GM21526 (cell line): ENCODE data around the gene WDR7.

Source experiments
- ATAC-seq: cut with Tn5 transposase; IDR thresholded peaks from one replicate; pipeline ENCODE4 v1.9.1; 2021; ENCODE audit warnings: moderate library complexity; ENCODE audit not compliant: unreplicated experiment, low FRiP score

WDR7 gene

DNA sequence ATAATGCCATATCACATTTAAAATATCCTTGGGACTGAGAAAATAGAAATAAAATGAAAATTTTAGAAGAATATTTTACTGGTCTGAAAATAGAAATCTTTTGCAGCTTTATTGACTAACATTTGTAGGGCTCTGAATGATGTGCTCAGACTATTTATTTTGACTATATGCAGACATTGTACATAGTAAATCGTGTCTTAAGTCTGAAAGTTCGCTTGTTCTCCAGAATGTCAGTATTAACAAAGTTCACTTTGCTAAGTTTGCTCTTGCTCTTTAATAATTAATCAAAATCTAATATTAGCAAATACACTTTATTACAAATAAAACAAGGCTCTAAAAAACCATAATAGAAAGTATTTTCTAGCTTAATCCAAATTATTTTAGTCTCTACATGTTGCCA, 219.8 kb downstream of the WDR7 start:
- no peak for ATAC-seq

DNA sequence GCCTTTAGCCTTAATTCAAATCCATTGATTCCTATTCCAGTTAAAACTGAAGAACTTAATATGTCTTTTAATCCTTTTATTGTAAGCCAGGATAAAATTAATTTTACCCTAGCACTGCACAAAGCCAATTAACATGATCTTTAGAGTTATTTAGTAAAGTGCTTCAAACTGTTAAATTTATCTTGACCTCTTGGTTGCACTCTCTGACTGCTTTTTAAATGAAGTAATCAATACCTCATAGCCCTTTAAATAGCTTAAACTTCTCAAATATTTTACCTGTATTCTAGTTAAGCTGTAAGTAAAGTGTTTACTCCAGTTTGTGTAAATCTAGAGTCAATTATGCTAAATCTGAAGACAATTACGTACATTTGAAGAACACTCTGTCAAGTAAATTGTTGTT, 221.0 kb downstream of the WDR7 start:
- no peak for ATAC-seq

DNA sequence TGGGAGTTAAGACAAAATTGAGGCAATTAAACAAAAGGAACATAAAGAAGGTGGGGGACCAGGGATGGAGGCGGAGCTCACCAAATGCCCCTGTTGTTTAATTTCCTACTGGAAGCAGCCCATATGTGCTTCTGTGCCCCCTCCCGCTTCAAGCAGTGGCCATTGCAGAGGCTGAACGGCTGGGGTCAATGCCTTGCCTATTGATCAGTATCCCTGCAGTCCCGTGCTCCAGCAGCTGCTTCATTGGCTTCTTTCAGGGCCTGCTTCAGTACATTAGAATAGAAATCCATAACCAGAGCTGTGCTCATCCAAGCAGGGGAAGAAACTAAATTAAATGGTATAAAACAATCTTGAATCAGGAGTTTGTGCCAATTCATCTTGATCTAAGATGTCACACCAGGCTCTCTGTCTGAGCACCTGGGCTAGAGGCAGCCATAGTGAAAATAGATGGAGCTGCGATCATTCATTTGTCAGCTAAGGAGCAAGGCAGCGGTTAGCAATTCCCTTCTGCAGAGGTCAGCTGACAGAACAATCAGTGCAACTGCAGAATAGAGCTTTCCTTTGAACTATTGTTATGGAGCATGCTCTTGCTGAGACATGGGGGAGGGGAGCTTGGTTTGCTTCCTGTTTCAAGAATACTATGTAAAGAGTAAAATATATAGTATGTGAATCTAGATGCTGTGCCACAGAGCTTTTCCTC, 222.4 kb downstream of the WDR7 start:
- ATAC-seq = no peak

DNA sequence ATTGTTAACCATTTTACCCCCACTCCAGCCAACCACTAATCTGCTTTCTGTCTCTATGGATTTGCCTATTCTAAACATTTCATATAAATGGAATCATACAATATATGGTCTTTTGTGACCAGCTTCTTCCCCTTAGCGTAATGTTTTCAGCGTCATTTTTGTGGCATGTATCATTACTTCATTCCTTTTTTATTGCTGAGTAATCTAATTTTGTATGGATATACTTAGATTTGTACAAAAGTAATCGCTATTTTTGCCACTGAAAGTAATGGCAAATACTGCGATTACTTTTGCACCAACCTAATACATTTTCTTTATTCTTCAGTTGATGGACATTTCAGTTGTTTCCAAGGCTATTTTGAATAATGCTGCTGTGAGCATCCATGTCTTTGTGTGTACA, 227.6 kb downstream of the WDR7 start:
- ATAC-seq = no peak

DNA sequence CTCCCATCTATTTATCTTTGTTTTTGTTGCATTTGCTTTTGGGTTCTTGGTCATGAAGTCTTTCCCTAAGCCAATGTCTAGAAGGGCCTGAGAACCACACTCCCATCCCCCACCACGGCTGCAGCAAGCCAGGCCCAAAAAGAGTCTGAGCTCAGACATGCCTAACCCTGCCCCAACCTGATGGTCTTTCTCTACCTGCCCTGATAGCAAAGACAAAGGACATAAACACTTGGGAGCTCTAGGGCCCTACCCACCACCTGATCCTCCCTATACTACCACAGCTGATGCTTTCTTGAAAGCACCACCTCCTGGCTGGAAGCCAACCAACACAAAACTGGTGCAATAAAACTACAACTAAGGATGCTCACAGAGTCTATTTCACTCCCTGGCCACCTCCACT, 233.4 kb downstream of the WDR7 start:
- no peak for ATAC-seq

DNA sequence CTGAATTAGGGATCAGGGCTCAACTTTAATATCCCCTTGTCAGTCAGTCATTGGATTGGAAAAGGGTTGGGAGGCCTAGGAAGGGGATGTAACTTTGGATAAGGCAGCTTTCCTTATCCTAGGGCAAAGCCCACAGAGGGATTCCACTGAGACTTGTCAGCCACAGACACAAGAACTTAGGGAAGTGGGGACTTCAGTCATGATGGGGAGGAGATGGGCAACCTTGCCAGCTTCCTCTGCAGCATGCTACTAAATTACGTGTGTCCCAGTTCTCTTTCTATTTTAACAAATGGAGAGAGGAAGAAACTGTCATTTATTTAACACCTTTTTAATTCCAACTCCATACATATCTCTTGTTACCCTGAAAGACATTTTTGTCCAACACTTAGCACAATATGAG, 237.8 kb downstream of the WDR7 start:
- ATAC-seq = no peak

DNA sequence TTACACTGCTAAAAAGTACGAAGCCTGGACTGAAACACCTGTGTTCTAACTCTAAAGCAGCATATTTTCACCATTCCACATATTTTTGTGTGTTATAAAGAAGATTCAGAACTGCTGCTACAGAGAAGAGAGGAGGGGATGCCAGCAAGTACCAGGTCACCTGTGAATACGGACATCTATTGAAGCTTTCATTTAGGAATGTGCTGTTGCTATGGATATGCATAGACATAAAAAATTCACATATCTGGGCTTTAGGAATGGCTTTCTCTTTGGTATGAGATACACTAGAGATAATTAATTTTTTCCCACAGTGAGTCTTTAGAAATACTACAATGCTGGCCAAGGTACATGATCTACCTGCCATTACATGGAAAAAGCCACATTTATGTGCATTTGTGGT, 238.5 kb downstream of the WDR7 start:
- ATAC-seq = no peak

DNA sequence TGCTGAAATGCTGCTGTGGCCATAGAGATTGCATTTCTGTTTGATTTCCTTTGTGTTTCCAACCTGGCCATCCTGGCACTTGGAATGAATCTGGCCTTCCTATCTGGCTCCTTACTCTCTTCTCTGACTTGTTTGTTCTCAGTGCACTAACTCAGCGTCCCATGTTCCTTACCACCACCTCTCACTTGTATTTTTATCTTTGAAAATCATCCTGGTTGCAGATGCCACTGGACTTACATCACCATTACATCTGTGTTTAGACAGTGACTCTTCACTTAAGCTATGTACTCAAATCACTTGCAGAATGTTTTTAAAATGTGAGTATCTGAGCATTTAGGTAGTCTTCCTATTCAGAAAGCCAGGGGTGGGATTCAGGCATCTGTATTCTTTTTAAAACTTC, 239.5 kb downstream of the WDR7 start:
- no peak for ATAC-seq

DNA sequence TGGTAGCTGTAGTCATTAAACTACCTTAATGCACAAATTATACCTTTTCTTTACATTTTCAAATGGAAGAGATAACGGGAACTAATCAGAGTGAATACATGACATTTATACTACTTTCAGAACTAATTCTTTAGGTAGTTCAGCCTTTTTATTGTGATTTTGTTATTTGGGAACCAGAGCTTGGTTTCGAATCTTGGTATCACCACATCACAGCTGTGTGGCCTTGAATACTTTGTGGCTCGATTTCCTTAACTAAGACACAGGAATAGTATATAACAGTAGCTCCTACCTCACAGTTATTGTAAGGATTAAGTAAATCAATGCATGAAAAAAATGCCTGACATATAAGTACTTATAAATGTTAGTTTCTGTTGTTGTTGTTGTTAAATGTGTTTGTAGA, 240.0 kb downstream of the WDR7 start:
- ATAC-seq = no peak

DNA sequence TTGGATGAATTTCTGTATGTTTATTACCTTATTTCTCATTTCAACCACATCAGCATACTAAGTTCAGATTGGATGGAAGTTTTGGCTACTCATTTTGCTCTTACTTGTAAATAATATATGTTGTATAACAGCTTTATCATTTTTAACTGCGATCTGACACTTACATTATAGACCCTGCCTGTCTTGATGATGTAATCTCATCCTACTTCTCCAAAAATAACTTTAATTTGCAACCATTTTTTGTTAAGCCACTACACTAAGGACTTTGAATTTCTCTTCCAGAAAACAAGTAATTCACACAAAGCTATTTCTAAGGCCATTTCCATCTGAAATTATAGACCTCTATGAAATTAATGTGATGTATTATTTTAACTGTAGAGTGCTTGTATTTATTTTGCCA, 240.7 kb downstream of the WDR7 start:
- no peak for ATAC-seq

DNA sequence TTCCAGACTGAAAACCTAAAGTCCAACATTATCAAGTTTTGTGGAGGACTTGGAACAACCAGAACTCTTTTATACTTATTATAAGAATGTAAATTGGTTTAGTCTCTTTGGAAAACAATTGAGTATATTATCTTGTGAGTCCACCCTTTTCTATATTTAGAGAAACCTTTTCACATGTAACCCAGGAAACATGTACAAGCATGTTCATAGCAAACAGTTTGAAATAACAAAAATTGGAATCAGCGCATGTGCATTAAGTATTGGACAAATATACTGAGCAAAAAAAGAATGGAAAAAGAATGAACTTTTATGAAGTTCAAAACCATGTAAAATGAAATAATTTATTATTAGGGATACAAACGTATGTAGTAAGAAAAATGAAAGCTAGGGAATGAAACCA, 246.0 kb downstream of the WDR7 start:
- ATAC-seq = no peak

DNA sequence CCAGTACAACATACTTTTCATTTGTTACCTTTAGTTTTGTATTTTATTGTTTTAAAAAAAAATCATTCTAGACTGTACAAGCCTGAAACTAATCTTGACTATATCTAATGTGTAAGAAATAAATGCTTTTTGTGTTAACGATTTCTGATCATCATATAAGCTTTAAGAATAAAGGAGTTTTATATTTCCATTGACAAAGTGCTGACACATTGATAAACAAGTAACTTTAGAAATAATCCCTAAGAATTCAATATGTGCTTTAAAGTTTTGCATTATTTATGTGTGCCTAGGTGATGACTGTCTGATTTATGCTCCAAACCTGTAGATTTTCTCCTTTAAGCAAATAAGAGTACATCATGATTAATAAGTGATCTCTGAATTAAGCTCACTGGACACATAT, 248.5 kb downstream of the WDR7 start:
- ATAC-seq = no peak

DNA sequence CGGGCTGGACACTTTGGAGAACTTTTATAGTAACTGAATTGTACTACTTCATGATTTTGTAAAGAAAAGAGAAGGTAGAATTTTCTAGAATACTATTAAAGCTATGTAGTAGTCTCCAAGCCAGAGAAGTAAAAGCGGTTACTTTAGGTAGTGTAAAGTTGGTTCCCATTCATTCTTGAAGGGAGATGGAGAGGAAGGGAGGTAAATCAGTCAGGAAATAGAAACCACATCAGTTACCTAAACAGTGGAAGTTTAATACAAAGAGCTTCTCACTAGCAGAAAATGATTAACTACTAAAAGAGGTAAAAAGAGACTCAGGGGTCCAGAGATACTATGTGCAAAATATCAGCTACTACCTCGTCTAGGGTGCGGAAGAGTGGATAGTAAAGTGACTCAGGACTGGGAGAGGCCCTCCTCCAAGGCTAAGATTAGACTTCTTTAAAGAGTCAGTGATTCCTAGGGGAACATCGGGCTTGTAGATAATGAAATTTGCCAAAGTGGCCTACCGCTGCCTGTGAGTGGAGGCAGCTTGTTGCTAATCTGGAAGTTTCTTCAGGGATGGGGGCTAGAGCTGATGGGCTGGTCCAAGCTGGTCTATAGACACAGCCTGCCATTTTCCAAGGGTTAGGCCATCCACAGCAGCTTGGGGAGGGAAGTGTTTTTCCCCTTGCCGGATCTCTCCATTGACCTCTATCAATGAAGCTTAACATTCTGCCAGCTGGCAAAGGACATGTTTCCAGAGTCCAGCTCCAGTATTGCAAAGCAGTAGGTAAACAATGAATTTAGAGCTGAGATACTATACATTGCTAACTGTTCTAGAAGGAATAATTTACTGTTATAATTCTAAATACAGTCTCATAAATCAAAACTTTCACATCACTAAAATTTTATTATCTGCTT, 249.3 kb downstream of the WDR7 start:
- ATAC-seq = no peak

DNA sequence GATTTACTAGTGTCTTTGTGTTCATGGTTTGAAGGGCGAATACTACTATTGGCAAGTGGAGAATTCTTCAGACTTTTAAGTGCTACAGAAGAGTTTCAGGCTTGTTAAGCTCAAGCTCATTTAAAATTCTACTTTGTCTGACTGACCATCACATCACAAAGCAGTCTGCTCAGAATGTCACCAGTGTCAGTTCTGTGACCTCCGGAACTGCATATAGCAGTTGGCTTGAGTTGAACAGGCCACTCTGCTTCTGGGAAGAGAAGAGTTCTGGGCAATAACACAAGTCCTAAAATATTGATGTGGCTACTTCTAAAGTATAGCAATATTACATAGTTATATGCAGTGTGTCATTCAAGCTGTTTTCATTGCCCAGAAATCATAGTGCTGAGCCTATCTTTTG, 250.8 kb downstream of the WDR7 start:
- no peak for ATAC-seq

DNA sequence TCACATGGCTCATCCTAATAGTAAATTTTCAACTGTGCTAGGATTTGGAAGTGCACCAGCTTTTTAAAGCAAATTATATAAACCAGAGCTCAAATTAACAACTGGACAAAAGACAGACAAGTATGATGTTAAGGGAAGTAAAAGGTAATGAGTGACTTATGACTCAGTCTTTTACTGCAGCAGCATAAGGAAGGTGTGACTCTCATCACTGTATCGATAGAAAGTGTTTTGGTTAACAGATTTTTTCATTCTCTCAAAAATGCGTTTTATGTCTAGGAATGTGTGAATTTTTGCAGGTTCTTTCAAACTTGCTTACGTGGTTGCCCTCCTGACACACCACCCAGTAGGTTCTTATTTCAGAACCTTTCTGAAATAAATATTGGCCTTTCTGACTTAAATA, 251.5 kb downstream of the WDR7 start:
- ATAC-seq = no peak

DNA sequence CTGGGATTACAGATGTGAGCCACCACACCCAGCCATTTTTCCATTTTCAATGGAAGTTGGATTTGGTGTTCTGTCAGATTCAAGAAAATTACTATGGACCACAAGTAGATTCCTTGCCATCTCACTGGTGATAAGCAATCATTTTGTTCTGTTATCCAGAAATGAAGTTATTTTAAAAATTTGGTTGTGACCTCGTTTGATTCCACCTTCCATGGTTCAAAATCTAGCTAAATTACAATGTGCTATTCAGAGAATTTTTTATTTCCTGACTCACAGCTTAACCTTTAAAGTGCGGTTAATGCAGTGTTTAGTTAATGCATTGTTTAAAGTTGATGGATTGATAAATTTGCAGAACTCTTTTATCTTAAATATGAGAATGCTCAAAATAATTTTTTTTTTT, 252.5 kb downstream of the WDR7 start:
- ATAC-seq = no peak

DNA sequence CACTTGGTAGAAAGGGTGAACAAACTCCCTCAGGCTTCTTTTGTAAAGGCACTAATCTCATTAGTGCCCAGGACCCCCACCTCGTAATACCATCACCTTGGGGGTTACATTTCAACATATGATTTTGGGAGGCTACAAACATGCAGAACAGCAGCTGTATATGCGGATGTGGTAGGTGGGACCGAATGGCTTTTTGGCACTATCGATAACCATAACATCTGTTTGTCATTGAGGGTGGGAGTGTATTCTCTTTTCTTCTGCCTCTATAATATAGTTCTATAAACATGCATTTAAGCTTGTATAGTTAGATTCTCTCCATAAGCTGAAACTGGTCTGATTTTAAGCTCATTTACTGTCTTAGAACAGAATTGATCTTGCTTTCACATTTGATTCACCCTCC, 256.6 kb downstream of the WDR7 start:
- ATAC-seq = no peak

DNA sequence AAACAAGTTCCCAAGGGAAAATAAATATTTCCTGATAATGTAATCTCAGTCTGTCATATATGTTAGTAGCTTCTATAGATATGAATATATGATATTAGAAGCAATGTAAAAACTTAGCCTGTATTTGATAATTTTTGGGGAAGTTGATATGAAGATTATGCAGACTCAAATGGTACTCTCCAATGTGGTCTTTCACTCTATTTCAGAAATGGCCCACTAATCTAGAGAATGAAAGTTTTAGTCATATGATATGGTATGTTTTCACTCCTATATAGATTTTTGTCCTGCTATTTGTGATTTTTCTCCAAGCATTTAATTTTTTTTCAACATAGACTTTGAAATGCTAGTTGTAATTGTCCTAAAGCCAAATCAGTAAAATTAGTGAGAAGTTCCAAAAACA, 259.1 kb downstream of the WDR7 start:
- ATAC-seq = no peak

DNA sequence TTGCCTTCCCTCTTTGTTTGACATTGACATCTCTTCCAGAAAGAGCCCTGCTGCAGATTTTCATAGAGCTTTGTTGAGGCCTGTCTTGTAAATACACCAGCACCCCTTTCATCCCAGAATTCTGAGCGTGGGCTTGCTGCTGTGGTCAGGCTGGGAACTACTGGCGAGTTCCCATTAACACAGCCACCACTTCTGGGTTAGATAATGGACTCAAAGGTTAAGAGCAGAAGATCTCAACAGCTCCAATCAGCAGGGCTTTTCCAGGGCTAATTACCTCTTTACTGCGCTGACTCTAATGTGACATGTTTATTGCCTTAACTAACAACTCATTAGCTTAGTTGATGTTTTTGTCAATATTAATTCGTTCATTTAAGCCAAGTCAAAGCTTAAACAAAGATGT, 259.8 kb downstream of the WDR7 start:
- no peak for ATAC-seq

DNA sequence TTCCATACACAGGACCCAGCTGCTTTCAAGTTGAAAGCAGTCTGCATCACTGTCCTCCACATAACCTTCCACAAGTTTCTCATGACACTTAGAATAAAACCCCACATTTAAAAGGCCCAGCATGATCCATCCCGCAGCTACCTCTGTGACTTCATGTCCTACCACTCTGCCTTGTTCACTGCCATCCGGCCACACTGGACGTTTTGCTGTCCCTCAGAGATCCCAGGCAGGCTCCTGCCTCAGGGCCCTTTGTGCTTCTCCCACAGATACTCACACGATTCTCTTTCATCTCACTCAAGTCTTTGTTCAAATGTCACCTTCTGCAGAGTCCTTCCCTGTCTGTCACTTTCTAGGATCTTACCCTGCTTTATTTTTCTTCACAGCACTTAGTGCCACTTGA, 262.8 kb downstream of the WDR7 start:
- no peak for ATAC-seq

DNA sequence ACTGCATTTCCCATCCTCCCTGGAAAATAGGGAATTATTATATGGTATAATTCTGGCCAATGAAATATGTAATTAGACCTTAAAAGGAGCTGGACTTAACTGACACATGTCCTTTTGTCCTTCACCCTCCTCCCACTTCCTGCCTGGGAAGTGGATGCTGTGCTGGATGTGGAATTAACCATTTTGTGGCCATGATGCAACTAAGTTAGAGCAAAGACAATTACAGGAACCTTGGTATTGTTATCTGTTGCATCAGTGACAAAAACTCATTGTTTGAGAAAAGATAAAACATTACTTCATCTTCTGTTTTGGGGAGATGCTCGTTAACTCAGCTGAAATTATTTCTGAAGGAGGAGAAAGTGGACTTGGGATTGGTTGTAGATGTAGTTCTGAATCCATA, 268.0 kb downstream of the WDR7 start:
- ATAC-seq = no peak

DNA sequence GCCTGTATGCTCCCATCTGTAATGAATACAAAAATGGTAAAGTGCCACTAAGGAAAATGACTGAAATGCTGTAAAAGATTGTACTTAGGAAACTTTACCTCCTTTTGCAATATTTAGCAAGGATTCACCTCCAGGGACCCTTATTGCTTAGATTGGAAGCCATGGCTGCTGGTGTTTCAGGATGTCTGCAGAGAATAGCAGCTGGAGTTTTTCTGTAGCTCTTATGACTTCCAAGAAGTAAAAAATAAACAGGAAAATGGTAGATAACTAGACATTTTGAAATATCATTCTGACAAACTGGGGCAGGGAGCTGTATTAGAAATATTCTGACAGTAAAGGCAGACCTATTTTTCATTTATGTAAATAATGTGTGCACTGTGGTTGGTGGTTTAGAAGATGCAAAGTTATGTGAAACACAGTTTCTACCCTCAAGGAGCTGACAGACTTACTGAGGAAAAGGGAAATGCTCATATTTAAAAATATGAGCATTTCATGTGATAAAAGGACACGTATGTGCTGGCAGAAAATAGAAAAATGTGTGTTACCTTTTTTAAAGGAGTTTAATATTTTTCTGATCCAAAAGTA, 270.8 kb downstream of the WDR7 start:
- ATAC-seq = no peak
